Testis (tissue), 2 donors: ENCODE data around the gene SLC2A6.

Experiments
- CTCF ChIP-seq, 3 experiments: fragments of 450-650 bp in 2 of 3; fragments of 200-600 bp in 1 of 3; sonication (generic) in 1 of 3; IDR thresholded peaks; one replicate each; pipeline ENCODE4 v1.5.1; 2016 to 2019; ENCODE audit warnings: antibody characterized with exemption in 3 of 3, mild to moderate bottlenecking in 2 of 3, moderate library complexity in 1 of 3
- POLR2A ChIP-seq: fragments of 450-650 bp; IDR thresholded peaks from one replicate; pipeline ENCODE4 v1.6.1; 2017; ENCODE audit warnings: antibody characterized with exemption, mild to moderate bottlenecking, moderate library complexity

- no peak for TF ChIP-seq CTCF (IDR thresholded peaks at IDR 0.05)
- no peak for TF ChIP-seq POLR2A
Measured at GRCh38 chr9:133457233-133457632, 21.7 kb downstream of the SLC2A6 start.
